A673 (cell line): ENCODE results near the gene MROH9. TPM values are rescaled to one million over a fixed set of nuclear protein-coding genes. Genes with fewer than 3 reads are reported as not detected.

Experiments
- BruUV-seq: library from RNA; stranded (reverse); fragments of 400-500 nt; replicated peaks from 2 replicates; lab custom pipeline; 2021; lab: Mats Ljungman, UMichigan
- CTCF ChIA-PET: fragments of 300-600 bp; sonication (Branson Sonifier 250); formaldehyde crosslinking; loops from one replicate; lab custom pipeline; 2022; ENCODE audit warnings: antibody characterized with exemption; lab: Charles Lee
- POLR2A ChIA-PET: fragments of 300-600 bp; sonication (Branson Sonifier 250); formaldehyde crosslinking; loops from one replicate; lab custom pipeline; 2022; ENCODE audit warnings: antibody characterized with exemption; ENCODE audit not compliant: low non-redundant PET; lab: Charles Lee
- DNase-seq: peaks from one replicate; pipeline ENCODE4 v3.0.0-alpha.2; 2015; ENCODE audit warnings: low spot score
- H3K27ac ChIP-seq: fragments of 200-600 bp; sonication (generic); 2 replicates; pipeline ENCODE4 v1.5.1; 2016; ENCODE audit warnings: mixed run types, low read depth, mild to moderate bottlenecking, mixed read lengths, antibody characterized with exemption, low read length; ENCODE audit not compliant: poor library complexity, severe bottlenecking
- H3K27me3 ChIP-seq: fragments of 200-600 bp; sonication (generic); replicated peaks from 2 replicates; pipeline ENCODE4 v1.6.1; 2017; ENCODE audit warnings: mixed run types, low read depth, mild to moderate bottlenecking, mixed read lengths, antibody characterized with exemption, low read length; ENCODE audit not compliant: insufficient read depth, poor library complexity
- H3K36me3 ChIP-seq: fragments of 200-600 bp; sonication (generic); 2 replicates; pipeline ENCODE4 v1.6.1; 2016; ENCODE audit warnings: mixed run types, mild to moderate bottlenecking, mixed read lengths, antibody characterized with exemption, low read length; ENCODE audit not compliant: insufficient read depth, poor library complexity, severe bottlenecking
- H3K4me1 ChIP-seq: fragments of 200-600 bp; sonication (generic); 2 replicates; pipeline ENCODE4 v1.6.1; 2017; ENCODE audit warnings: mixed run types, mild to moderate bottlenecking, mixed read lengths, antibody characterized with exemption, low read length; ENCODE audit not compliant: insufficient read depth, poor library complexity, severe bottlenecking
- H3K4me3 ChIP-seq: fragments of 200-600 bp; sonication (generic); 2 replicates; pipeline ENCODE4 v1.5.1; 2016; ENCODE audit warnings: low read depth, mixed run types, mild to moderate bottlenecking, mixed read lengths, low read length; ENCODE audit not compliant: poor library complexity, severe bottlenecking
- H3K9me3 ChIP-seq: fragments of 200-600 bp; sonication (generic); 2 replicates; pipeline ENCODE4 v1.6.1; 2016; ENCODE audit warnings: mixed run types, low read depth, mild to moderate bottlenecking, mixed read lengths, antibody characterized with exemption, low read length; ENCODE audit not compliant: poor library complexity, severe bottlenecking
- CTCF ChIP-seq: fragments of 300-800, 200-600 bp; sonication (generic); conservative IDR thresholded peaks from 2 replicates; pipeline ENCODE4 v1.5.1; 2017; ENCODE audit warnings: low read depth, mild to moderate bottlenecking, antibody characterized with exemption, low read length, moderate library complexity, mixed read lengths
- EZH2 ChIP-seq: fragments of 200-600 bp; sonication (generic); IDR thresholded peaks from 2 replicates; pipeline ENCODE4 v1.6.1; 2017; ENCODE audit warnings: borderline replicate concordance, low read depth, mild to moderate bottlenecking, mixed read lengths, antibody characterized with exemption, low read length; ENCODE audit not compliant: poor library complexity, severe bottlenecking
- intact Hi-C: fragments of 100-400 bp; cut with micrococcal nuclease; formaldehyde crosslinking; loops from one replicate; pipeline ENCODE4 v1.10.0; 2022; ENCODE audit not compliant: unreplicated experiment
- total RNA-seq: library from RNA; stranded (reverse); gene quantifications from 2 replicates; pipeline ENCODE4 v1.2.3, GENCODE V29; 2021

The MROH9 gene
- total RNA-seq, 1 experiment from 2014 or later, result not detected

GRCh38 chr1:170887726-170888125 is 47.6 kb upstream of the MROH9 start:
- TF ChIP-seq CTCF, result no peak
- no peak for TF ChIP-seq EZH2
- H3K9me3 ChIP-seq, result no peaks in the 10 kb centered on the region
- BruUV-seq, result no TSS peak
- ChIA-PET CTCF (no interaction called here), POLR2A (no interaction called here)
- H3K4me3 ChIP-seq, result no peak overlapping the region
- H3K27me3 ChIP-seq, result no peaks in the 10 kb centered on the region
- intact Hi-C loops, result no loop called here
- H3K27ac ChIP-seq, result no peak overlapping the region
- H3K36me3 ChIP-seq, result no peaks in the 10 kb centered on the region
- DNase-seq, result peak; percentile 3
- no peaks in the 10 kb centered on the region for H3K4me1 ChIP-seq

- Histone ChIP-seq H3K36me3 (no peaks in the 10 kb centered on the region), H3K9me3 (no peaks in the 10 kb centered on the region), H3K27me3 (peaks cover 4% of the 10 kb centered on the region), H3K4me1 (peaks cover 4% of the 10 kb centered on the region), H3K4me3 (no peak overlapping the region), H3K27ac (no peak overlapping the region)
- no TSS peak for BruUV-seq
- POLR2A ChIA-PET, result no interaction called here
- no peak for DNase-seq
- intact Hi-C loops, result no loop called here
- TF ChIP-seq CTCF, result no peak
- TF ChIP-seq EZH2, result no peak
- CTCF ChIA-PET, result no interaction called here
Measured at GRCh38 chr1:170891872-170892271, 43.5 kb upstream of the MROH9 start.

GRCh38 chr1:170893655-170894297 is 41.6 kb upstream of the MROH9 start:
- H3K27me3 ChIP-seq, result peaks cover 7% of the 10 kb centered on the region
- H3K36me3 ChIP-seq, result no peaks in the 10 kb centered on the region
- H3K27ac ChIP-seq, result no peak overlapping the region
- TF ChIP-seq EZH2 (no peak), CTCF (no peak)
- BruUV-seq, result no TSS peak
- intact Hi-C loops, result no loop called here
- ChIA-PET POLR2A (interaction anchor here (0.7 kb wide), 1 partner anchor 423 kb away, joined by 6 read pairs; no protein-coding TSS in a partner anchor), CTCF (no interaction called here)
- no peak overlapping the region for H3K4me3 ChIP-seq
- peak; percentile 33 for DNase-seq
- H3K9me3 ChIP-seq, result no peaks in the 10 kb centered on the region
- peaks cover 4% of the 10 kb centered on the region for H3K4me1 ChIP-seq
